ENCODE results near the gene DHFR2. TPM values are rescaled to one million over a fixed set of nuclear protein-coding genes. Genes with fewer than 3 reads are reported as not detected.

The DHFR2 gene
- total and polyA plus RNA-seq, 2 donors (not counting 3 experiments of a cell fraction or from before 2014, with no cell fraction given): 0.65 to 2.2 TPM

Other genes with a start within 250 kb of the DHFR2 start
- 5.2 and 6.0 TPM in 2 replicates for gene PROS1, start 89.0 kb downstream of the DHFR2 start, total RNA-seq
- 2.5 and 2.6 TPM in 2 replicates for gene PROS1, start 89.0 kb downstream of the DHFR2 start, polyA plus RNA-seq
- gene ARL13B, start 82.8 kb downstream of the DHFR2 start, total RNA-seq: 8.6 and 12.7 TPM in 2 replicates
- gene ARL13B, start 82.8 kb downstream of the DHFR2 start, polyA plus RNA-seq: 2.5 and 3.8 TPM in 2 replicates
- gene STX19, start 34.3 kb downstream of the DHFR2 start, total RNA-seq: not detected in 2 replicates
- gene STX19, start 34.3 kb downstream of the DHFR2 start, polyA plus RNA-seq: not detected in 2 replicates
- 10.7 and 11.6 TPM in 2 replicates for gene NSUN3, start 145 bp upstream of the DHFR2 start, total RNA-seq
- gene NSUN3, start 145 bp upstream of the DHFR2 start, polyA plus RNA-seq: 3.4 and 3.8 TPM in 2 replicates